Neural cell (in vitro differentiated cells): ENCODE measurements around the gene TMEM117. TPM values are rescaled to one million over a fixed set of nuclear protein-coding genes. Genes with fewer than 3 reads are reported as not detected.
A peak's percentile ranks its signal among the peaks of the same experiment; 100 is the strongest.

ENCODE experiments used
- H2AFZ ChIP-seq: fragments of 200-600, 300-800 bp; sonication (generic), shearing (Covaris generic); 2 replicates; pipeline ENCODE4 v1.6.0; 2014; ENCODE audit warnings: low read depth, mild to moderate bottlenecking, antibody characterized with exemption, low read length, moderate library complexity
- H3F3A ChIP-seq: fragments of 200-600 bp; shearing (Covaris generic); 2 replicates; pipeline ENCODE4 v1.6.1; 2016; ENCODE audit warnings: mild to moderate bottlenecking, moderate library complexity, mixed read lengths, antibody characterized with exemption, low read length; ENCODE audit not compliant: insufficient read depth, poor library complexity, severe bottlenecking
- H3K27ac ChIP-seq: fragments of 200-600, 300-800 bp; sonication (generic), shearing (Covaris generic); 2 replicates; pipeline ENCODE4 v1.5.1; 2014; ENCODE audit warnings: mild to moderate bottlenecking, low read length, moderate library complexity
- H3K27me3 ChIP-seq: fragments of 300-800, 200-600 bp; sonication (generic), shearing (Covaris generic); 2 replicates; pipeline ENCODE4 v1.6.0; 2014; ENCODE audit warnings: mild to moderate bottlenecking, low read depth, low read length, moderate library complexity; ENCODE audit not compliant: insufficient read depth
- H3K36me3 ChIP-seq: fragments of 300-800, 200-600 bp; sonication (generic), shearing (Covaris generic); 2 replicates; pipeline ENCODE4 v1.5.1; 2014; ENCODE audit warnings: mild to moderate bottlenecking, antibody characterized with exemption, low read length, moderate library complexity; ENCODE audit not compliant: insufficient read depth
- H3K4me2 ChIP-seq: fragments of 300-800, 200-600 bp; sonication (generic), shearing (Covaris generic); 2 replicates; pipeline ENCODE4 v1.6.0; 2014; ENCODE audit warnings: mild to moderate bottlenecking, low read length
- H3K4me3 ChIP-seq: fragments of 300-800, 200-600 bp; sonication (generic), shearing (Covaris generic); 2 replicates; pipeline ENCODE4 v1.5.1; 2014; ENCODE audit warnings: mild to moderate bottlenecking, low read length, moderate library complexity
- H3K79me2 ChIP-seq: fragments of 200-600 bp; shearing (Covaris generic); replicated peaks from 2 replicates; pipeline ENCODE4 v1.6.0; 2014; ENCODE audit warnings: mild to moderate bottlenecking, low read length, moderate library complexity; ENCODE audit not compliant: insufficient read depth
- H3K9ac ChIP-seq: fragments of 300-800, 200-600 bp; sonication (generic), shearing (Covaris generic); 2 replicates; pipeline ENCODE4 v1.6.1; 2016; ENCODE audit warnings: mild to moderate bottlenecking, low read length, mixed read lengths
- H3K9me2 ChIP-seq: fragments of 200-600 bp; shearing (Covaris generic); 2 replicates; pipeline ENCODE4 v1.6.1; 2016; ENCODE audit warnings: mild to moderate bottlenecking, low read length, mixed read lengths; ENCODE audit not compliant: insufficient read depth
- H3K9me3 ChIP-seq: fragments of 200-600, 300-800 bp; sonication (generic), shearing (Covaris generic); 2 replicates; pipeline ENCODE4 v1.6.1; 2016; ENCODE audit warnings: mild to moderate bottlenecking, mixed run types, low read length, moderate library complexity, mixed read lengths
- H4K20me1 ChIP-seq: fragments of 200-600 bp; shearing (Covaris generic); 2 replicates; pipeline ENCODE4 v1.6.1; 2016; ENCODE audit warnings: mild to moderate bottlenecking, mixed run types; ENCODE audit not compliant: insufficient read depth
- EP300 ChIP-seq: fragments of 450-650 bp; conservative IDR thresholded peaks from 2 replicates; pipeline ENCODE4 v1.6.1; 2014; ENCODE audit warnings: antibody characterized with exemption, mild to moderate bottlenecking, moderate library complexity; ENCODE audit not compliant: poor library complexity, severe bottlenecking
- EZH2 ChIP-seq: fragments of 200-600, 300-800 bp; shearing (Covaris generic), sonication (generic); IDR thresholded peaks from 2 replicates; pipeline ENCODE4 v1.6.1; 2014; ENCODE audit warnings: antibody characterized with exemption, low read length, borderline replicate concordance, mild to moderate bottlenecking; ENCODE audit not compliant: insufficient read depth, poor library complexity, severe bottlenecking
- MXI1 ChIP-seq: fragments of 450-650 bp; conservative IDR thresholded peaks from 2 replicates; pipeline ENCODE4 v1.6.1; 2014; ENCODE audit warnings: antibody characterized with exemption, mild to moderate bottlenecking; ENCODE audit not compliant: poor library complexity, severe bottlenecking
- POLR2AphosphoS5 ChIP-seq: IDR thresholded peaks from 2 replicates; pipeline ENCODE4 v1.6.1; 2012
- RAD21 ChIP-seq: fragments of 450-650 bp; conservative IDR thresholded peaks from 2 replicates; pipeline ENCODE4 v1.6.1; 2014; ENCODE audit warnings: antibody characterized with exemption, mild to moderate bottlenecking, moderate library complexity
- SMC3 ChIP-seq: fragments of 450-650 bp; conservative IDR thresholded peaks from 2 replicates; pipeline ENCODE4 v1.6.1; 2014; ENCODE audit warnings: antibody characterized with exemption, mild to moderate bottlenecking, moderate library complexity; ENCODE audit not compliant: poor library complexity
- TAF1 ChIP-seq: IDR thresholded peaks from 2 replicates; pipeline ENCODE4 v1.6.1; 2012; ENCODE audit warnings: low read depth
- polyA plus RNA-seq: library from polyadenylated mRNA; depleted of rRNA; stranded (reverse); fragments of >200 nt; gene quantifications from 2 replicates; pipeline ENCODE4 v1.2.3, GENCODE V29; 2014
- TF ChIP-seq, protein P1 (sequence below): IDR thresholded peaks from 2 replicates; pipeline ENCODE4 v1.6.1; 2012; ENCODE audit warnings: borderline replicate concordance
- TF ChIP-seq, protein P2 (sequence below): fragments of 450-650 bp; IDR thresholded peaks from 2 replicates; pipeline ENCODE4 v1.5.1; 2014; ENCODE audit warnings: antibody characterized with exemption, mild to moderate bottlenecking, moderate library complexity; ENCODE audit not compliant: poor library complexity, severe bottlenecking

The TMEM117 gene
- polyA plus RNA-seq, 1 donor from 2014 or later, result 5.3 TPM

DNA sequence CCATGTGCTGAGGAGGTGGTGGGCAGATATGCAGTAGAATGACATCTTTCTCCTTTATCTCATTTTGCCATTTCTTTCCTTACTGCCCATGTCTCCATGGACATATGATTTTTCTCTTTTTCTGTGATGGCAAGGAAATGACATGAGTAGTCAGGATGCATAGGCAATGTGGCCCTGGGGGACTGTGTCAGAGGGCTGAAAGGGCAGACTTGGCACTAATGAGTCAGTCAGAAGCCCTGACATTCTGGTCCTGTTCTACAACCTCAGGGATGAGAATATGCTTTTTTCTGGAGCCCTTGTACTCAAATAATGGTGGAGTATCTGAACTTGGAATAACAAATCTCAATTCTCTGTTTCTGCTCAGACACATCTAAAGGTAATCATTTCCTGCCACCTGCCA, 167.8 kb downstream of the TMEM117 start:
- no peaks in the 10 kb centered on the region for H3K9me2 ChIP-seq
- no peak overlapping the region for H3K4me3 ChIP-seq
- no peaks in the 10 kb centered on the region for H3F3A ChIP-seq
- no peak overlapping the region for H3K4me2 ChIP-seq
- no peaks in the 10 kb centered on the region for H3K79me2 ChIP-seq
- no peaks in the 10 kb centered on the region for H4K20me1 ChIP-seq
- H3K27me3 ChIP-seq, result no peaks in the 10 kb centered on the region
- H3K27ac ChIP-seq, result no peak overlapping the region
- TF ChIP-seq RAD21 (no peak), POLR2AphosphoS5 (no peak), MXI1 (no peak), SMC3 (no peak), EZH2 (no peak), TAF1 (no peak), EP300 (no peak)
- TF ChIP-seq, protein P1, sequence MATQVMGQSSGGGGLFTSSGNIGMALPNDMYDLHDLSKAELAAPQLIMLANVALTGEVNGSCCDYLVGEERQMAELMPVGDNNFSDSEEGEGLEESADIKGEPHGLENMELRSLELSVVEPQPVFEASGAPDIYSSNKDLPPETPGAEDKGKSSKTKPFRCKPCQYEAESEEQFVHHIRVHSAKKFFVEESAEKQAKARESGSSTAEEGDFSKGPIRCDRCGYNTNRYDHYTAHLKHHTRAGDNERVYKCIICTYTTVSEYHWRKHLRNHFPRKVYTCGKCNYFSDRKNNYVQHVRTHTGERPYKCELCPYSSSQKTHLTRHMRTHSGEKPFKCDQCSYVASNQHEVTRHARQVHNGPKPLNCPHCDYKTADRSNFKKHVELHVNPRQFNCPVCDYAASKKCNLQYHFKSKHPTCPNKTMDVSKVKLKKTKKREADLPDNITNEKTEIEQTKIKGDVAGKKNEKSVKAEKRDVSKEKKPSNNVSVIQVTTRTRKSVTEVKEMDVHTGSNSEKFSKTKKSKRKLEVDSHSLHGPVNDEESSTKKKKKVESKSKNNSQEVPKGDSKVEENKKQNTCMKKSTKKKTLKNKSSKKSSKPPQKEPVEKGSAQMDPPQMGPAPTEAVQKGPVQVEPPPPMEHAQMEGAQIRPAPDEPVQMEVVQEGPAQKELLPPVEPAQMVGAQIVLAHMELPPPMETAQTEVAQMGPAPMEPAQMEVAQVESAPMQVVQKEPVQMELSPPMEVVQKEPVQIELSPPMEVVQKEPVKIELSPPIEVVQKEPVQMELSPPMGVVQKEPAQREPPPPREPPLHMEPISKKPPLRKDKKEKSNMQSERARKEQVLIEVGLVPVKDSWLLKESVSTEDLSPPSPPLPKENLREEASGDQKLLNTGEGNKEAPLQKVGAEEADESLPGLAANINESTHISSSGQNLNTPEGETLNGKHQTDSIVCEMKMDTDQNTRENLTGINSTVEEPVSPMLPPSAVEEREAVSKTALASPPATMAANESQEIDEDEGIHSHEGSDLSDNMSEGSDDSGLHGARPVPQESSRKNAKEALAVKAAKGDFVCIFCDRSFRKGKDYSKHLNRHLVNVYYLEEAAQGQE, result no peak
- TF ChIP-seq, protein P2, sequence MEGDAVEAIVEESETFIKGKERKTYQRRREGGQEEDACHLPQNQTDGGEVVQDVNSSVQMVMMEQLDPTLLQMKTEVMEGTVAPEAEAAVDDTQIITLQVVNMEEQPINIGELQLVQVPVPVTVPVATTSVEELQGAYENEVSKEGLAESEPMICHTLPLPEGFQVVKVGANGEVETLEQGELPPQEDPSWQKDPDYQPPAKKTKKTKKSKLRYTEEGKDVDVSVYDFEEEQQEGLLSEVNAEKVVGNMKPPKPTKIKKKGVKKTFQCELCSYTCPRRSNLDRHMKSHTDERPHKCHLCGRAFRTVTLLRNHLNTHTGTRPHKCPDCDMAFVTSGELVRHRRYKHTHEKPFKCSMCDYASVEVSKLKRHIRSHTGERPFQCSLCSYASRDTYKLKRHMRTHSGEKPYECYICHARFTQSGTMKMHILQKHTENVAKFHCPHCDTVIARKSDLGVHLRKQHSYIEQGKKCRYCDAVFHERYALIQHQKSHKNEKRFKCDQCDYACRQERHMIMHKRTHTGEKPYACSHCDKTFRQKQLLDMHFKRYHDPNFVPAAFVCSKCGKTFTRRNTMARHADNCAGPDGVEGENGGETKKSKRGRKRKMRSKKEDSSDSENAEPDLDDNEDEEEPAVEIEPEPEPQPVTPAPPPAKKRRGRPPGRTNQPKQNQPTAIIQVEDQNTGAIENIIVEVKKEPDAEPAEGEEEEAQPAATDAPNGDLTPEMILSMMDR, result no peak
- H2AFZ ChIP-seq, result no peak overlapping the region
- H3K9ac ChIP-seq, result no peak overlapping the region
- H3K36me3 ChIP-seq, result no peaks in the 10 kb centered on the region
- H3K9me3 ChIP-seq, result no peaks in the 10 kb centered on the region

- Histone ChIP-seq H3K27ac (no peak overlapping the region), H4K20me1 (no peaks in the 10 kb centered on the region), H3K9ac (no peak overlapping the region), H3K79me2 (no peaks in the 10 kb centered on the region), H2AFZ (no peak overlapping the region), H3K9me3 (no peaks in the 10 kb centered on the region), H3F3A (no peaks in the 10 kb centered on the region), H3K4me3 (no peak overlapping the region), H3K27me3 (no peaks in the 10 kb centered on the region), H3K36me3 (no peaks in the 10 kb centered on the region), H3K4me2 (no peak overlapping the region), H3K9me2 (no peaks in the 10 kb centered on the region)
- TF ChIP-seq, protein P1, result no peak
- no peak for TF ChIP-seq EZH2
- no peak for TF ChIP-seq EP300
- TF ChIP-seq POLR2AphosphoS5, result no peak
- TF ChIP-seq MXI1, result no peak
- TF ChIP-seq RAD21, result peak; percentile 92
- TF ChIP-seq, protein P2, result peak; percentile 81
- no peak for TF ChIP-seq TAF1
- TF ChIP-seq SMC3, result peak; percentile 89
Measured at GRCh38 chr12:44015333-44015941, 179.6 kb downstream of the TMEM117 start.
